Spleen (tissue), 11 donors: ENCODE results near the gene STARD4. TPM values are rescaled to one million over a fixed set of nuclear protein-coding genes. Genes with fewer than 3 reads are reported as not detected.

ENCODE experiments used
- DNase-seq: peaks from one replicate; pipeline ENCODE4 v3.0.0-alpha.2; 2020
- H3K27ac ChIP-seq, 8 donors: fragments of 200-600 bp; sonication (generic) in 7 of 8; 1 replicate in 4 of 8; 2 replicates in 4 of 8; pipeline versions ENCODE4 v1.5.0 to v1.8.0; 2016 to 2021; ENCODE audit warnings: inconsistent platforms in 4 of 8, mild to moderate bottlenecking in 4 of 8, moderate library complexity in 1 of 8
- H3K27me3 ChIP-seq, 7 donors: fragments of 200-600 bp; sonication (generic) in 6 of 7; replicated peaks in 1 of 7; 1 replicate in 4 of 7; 2 replicates in 3 of 7; pipeline versions ENCODE4 v1.5.0 to v1.8.0; 2016 to 2021; ENCODE audit warnings: inconsistent platforms in 3 of 7, mild to moderate bottlenecking in 1 of 7
- H3K36me3 ChIP-seq, 6 donors: fragments of 200-600 bp; sonication (generic) in 5 of 6; 1 replicate in 4 of 6; 2 replicates in 2 of 6; pipeline versions ENCODE4 v1.5.0 to v1.8.0; 2016 to 2021; ENCODE audit warnings: inconsistent platforms in 2 of 6
- H3K4me1 ChIP-seq, 6 donors: fragments of 200-600 bp; sonication (generic) in 5 of 6; 1 replicate in 3 of 6; 2 replicates in 3 of 6; pipeline versions ENCODE4 v1.5.0 to v1.8.0; 2016 to 2021; ENCODE audit warnings: inconsistent platforms in 3 of 6
- H3K4me3 ChIP-seq, 8 donors: fragments of 200-600 bp; sonication (generic) in 7 of 8; 1 replicate in 4 of 8; 2 replicates in 4 of 8; pipeline versions ENCODE4 v1.5.0 to v1.8.0; 2016 to 2021; ENCODE audit warnings: inconsistent platforms in 4 of 8, mild to moderate bottlenecking in 4 of 8, moderate library complexity in 2 of 8
- H3K9me3 ChIP-seq, 8 donors: fragments of 200-600 bp; sonication (generic) in 7 of 8; 1 replicate in 4 of 8; 2 replicates in 4 of 8; pipeline versions ENCODE4 v1.5.0 to v1.8.0; 2016 to 2021; ENCODE audit warnings: inconsistent platforms in 4 of 8
- CTCF ChIP-seq, 11 experiments: fragments of 200-600 bp in 7 of 11; fragments of 450-650 bp in 4 of 11; sonication (generic) in 4 of 11; IDR thresholded peaks in 8 of 11; conservative IDR thresholded peaks in 3 of 11; 1 replicate in 7 of 11; 2 replicates in 4 of 11; pipeline versions ENCODE4 v1.4.0 to v1.8.0; 2016 to 2021; ENCODE audit warnings: antibody characterized with exemption in 11 of 11, inconsistent platforms in 4 of 11, mild to moderate bottlenecking in 1 of 11
- POLR2A ChIP-seq, 3 donors: fragments of 450-650 bp; IDR thresholded peaks; one replicate each; pipeline ENCODE4 v1.5.1; 2017; ENCODE audit warnings: antibody characterized with exemption in 3 of 3, mild to moderate bottlenecking in 1 of 3
- POLR2AphosphoS5 ChIP-seq, 3 donors: sonication (generic); formaldehyde crosslinking; IDR thresholded peaks; one replicate each; pipeline ENCODE4 v1.5.1; 2017; ENCODE audit warnings: antibody characterized with exemption in 3 of 3
- WGBS, 5 donors: extraction: QIAGEN DNeasy Blood & Tissue Kit in 3 of 5; methylation state at CpG; one replicate each; pipeline versions ENCODE4 v1.1.5 to v1.1.7; 2013 to 2018; 5-methylcytosine and 5-hydroxymethylcytosine counted together
- intact Hi-C: fragments of 100-400 bp; cut with DNase I; formaldehyde crosslinking; loops from one replicate; pipeline ENCODE4 v1.15.0; 2023; ENCODE audit warnings: low total_unique reads
- polyA plus RNA-seq, 3 donors: library from polyadenylated mRNA; stranded (reverse); fragments of 200-250 nt; gene quantifications; one replicate each; pipeline ENCODE4 v1.2.1, GENCODE V29; 2013
- total RNA-seq, 7 donors: library from RNA; depleted of rRNA in 3 of 7; stranded (reverse); fragments of >200 nt in 3 of 7; fragmentation: NEBNext Ultra II Directional in 4 of 7; extraction: Animal tissue kit (Norgen Biotek cat#: 25700) in 4 of 7; gene quantifications; one replicate each; pipeline versions ENCODE4 v1.1.0 to v1.2.1, GENCODE V29; 2016 to 2021
- donor health status: healthy with polysubstance abuse.
- donor health status: DM: no; HTN: no; CAD: no; lungs with moderate emphysema.
- donor health status: DM: no; HTN: no; CAD: no.
- donor health status: Bipolar disorder and iron deficiency.
- donor health status: healthy.
- donor health status: DM: no; HTN: no; CAD: no.
- donor health status: DM: yes; HTN: yes; CAD: no.

STARD4 gene
- total and polyA plus RNA-seq, 10 donors = 5.7 to 36.7 (median 24.6) TPM

GRCh38 chr5:111469903-111470302 lies 42.4 kb downstream of the STARD4 start:
- Histone ChIP-seq H3K36me3 (no peaks in the 10 kb centered on the region), H3K4me1 (no peaks in the 10 kb centered on the region), H3K27ac (no peak overlapping the region), H3K27me3 (no peaks in the 10 kb centered on the region), H3K4me3 (no peak overlapping the region), H3K9me3 (no peaks in the 10 kb centered on the region)
- no peak for TF ChIP-seq POLR2A (IDR thresholded peaks at IDR 0.05)
- no peak for TF ChIP-seq CTCF (IDR thresholded peaks at IDR 0.05 in 8 of 11, conservative IDR thresholded peaks at IDR 0.05 in 3 of 11)
- TF ChIP-seq POLR2AphosphoS5 (IDR thresholded peaks at IDR 0.05) = no peak
- intact Hi-C loops = no loop called here
- DNase-seq = no peak
- 48 to 84% (median 64%) methylated on average over 2 of the region's 2 CpGs for WGBS, 5 donors

- 71 to 88% (median 82%) methylated on average over 2 of the region's 2 CpGs for WGBS, 5 donors
- H3K9me3 ChIP-seq = no peaks in the 10 kb centered on the region
- no peak for DNase-seq
- no peak overlapping the region for H3K4me3 ChIP-seq
- no peaks in the 10 kb centered on the region for H3K27me3 ChIP-seq
- TF ChIP-seq POLR2AphosphoS5 (IDR thresholded peaks at IDR 0.05) = no peak
- TF ChIP-seq CTCF (IDR thresholded peaks at IDR 0.05 in 8 of 11, conservative IDR thresholded peaks at IDR 0.05 in 3 of 11) = no peak
- no peak for TF ChIP-seq POLR2A (IDR thresholded peaks at IDR 0.05)
- H3K27ac ChIP-seq = no peak overlapping the region
- no peaks in the 10 kb centered on the region for H3K36me3 ChIP-seq
- intact Hi-C loops = no loop called here
- no peaks in the 10 kb centered on the region for H3K4me1 ChIP-seq
Measured at GRCh38 chr5:111469293-111469896, 42.9 kb downstream of the STARD4 start.

- TF ChIP-seq CTCF (IDR thresholded peaks at IDR 0.05 in 8 of 11, conservative IDR thresholded peaks at IDR 0.05 in 3 of 11) = no peak
- no peak for TF ChIP-seq POLR2A (IDR thresholded peaks at IDR 0.05)
- no peak for TF ChIP-seq POLR2AphosphoS5 (IDR thresholded peaks at IDR 0.05)
- H3K36me3 ChIP-seq = no peaks in the 10 kb centered on the region
- H3K27me3 ChIP-seq = no peaks in the 10 kb centered on the region
- no peak overlapping the region for H3K27ac ChIP-seq
- H3K4me1 ChIP-seq = no peaks in the 10 kb centered on the region
- intact Hi-C loops = no loop called here
- H3K4me3 ChIP-seq = no peak overlapping the region
- DNase-seq = no peak
- H3K9me3 ChIP-seq = no peaks in the 10 kb centered on the region
Measured at GRCh38 chr5:111463311-111463710, 49.0 kb downstream of the STARD4 start.

GRCh38 chr5:111461934-111462333 lies 50.4 kb downstream of the STARD4 start:
- intact Hi-C loops = no loop called here
- Histone ChIP-seq H3K4me3 (no peak overlapping the region), H3K9me3 (no peaks in the 10 kb centered on the region), H3K4me1 (no peaks in the 10 kb centered on the region), H3K27ac (no peak overlapping the region), H3K36me3 (no peaks in the 10 kb centered on the region), H3K27me3 (no peaks in the 10 kb centered on the region)
- no peak for DNase-seq
- WGBS, 5 donors = 66 to 81% (median 76%) methylated on average over 2 of the region's 2 CpGs
- TF ChIP-seq POLR2AphosphoS5 (IDR thresholded peaks at IDR 0.05) (no peak), CTCF (IDR thresholded peaks at IDR 0.05 in 8 of 11, conservative IDR thresholded peaks at IDR 0.05 in 3 of 11) (no peak), POLR2A (IDR thresholded peaks at IDR 0.05) (no peak)
